ENCODE measurements around the gene SOD3.

Gene SOD3

GRCh38 chr4:24795666-24796381, 451 bp downstream of the SOD3 start:
- no peak overlapping the region for H3K27ac ChIP-seq

GRCh38 chr4:24796620-24797019, 1.2 kb downstream of the SOD3 start:
- no peaks in the 10 kb centered on the region for H3K27me3 ChIP-seq (ENCODE audit: insufficient read depth, low read depth, severe bottlenecking)

More at GRCh38 chr4:24795666-24796381, 451 bp downstream of the SOD3 start:
- H3K27me3 ChIP-seq (ENCODE audit: insufficient read depth, low read depth, severe bottlenecking) = no peaks in the 10 kb centered on the region
- DNase-seq = no peak
- no peak overlapping the region for H3K4me3 ChIP-seq (ENCODE audit: low read depth, low read length)
- TF ChIP-seq CTCF (IDR thresholded peaks at IDR 0.05; ENCODE audit: low read depth, low read length) = no peak
- no peaks in the 10 kb centered on the region for H3K36me3 ChIP-seq
- H3K9me3 ChIP-seq (ENCODE audit: severe bottlenecking) = no peaks in the 10 kb centered on the region

GRCh38 chr4:24798036-24798610, 2.8 kb downstream of the SOD3 start:
- Histone ChIP-seq H3K27ac (no peak overlapping the region), H3K36me3 (no peaks in the 10 kb centered on the region), H3K9me3 (ENCODE audit: severe bottlenecking) (no peaks in the 10 kb centered on the region), H3K4me3 (ENCODE audit: low read depth, low read length) (no peak overlapping the region), H3K27me3 (ENCODE audit: insufficient read depth, low read depth, severe bottlenecking) (no peaks in the 10 kb centered on the region)
- TF ChIP-seq CTCF (IDR thresholded peaks at IDR 0.05; ENCODE audit: low read depth, low read length) = no peak
- no peak for DNase-seq

More at GRCh38 chr4:24796620-24797019, 1.2 kb downstream of the SOD3 start:
- no peaks in the 10 kb centered on the region for H3K36me3 ChIP-seq
- no peaks in the 10 kb centered on the region for H3K9me3 ChIP-seq (ENCODE audit: severe bottlenecking)
- no peak overlapping the region for H3K27ac ChIP-seq
- H3K4me3 ChIP-seq (ENCODE audit: low read depth, low read length) = no peak overlapping the region
- TF ChIP-seq CTCF (IDR thresholded peaks at IDR 0.05; ENCODE audit: low read depth, low read length) = no peak
- no peak for DNase-seq

GRCh38 chr4:24799196-24799543, 3.8 kb downstream of the SOD3 start:
- H3K4me3 ChIP-seq (ENCODE audit: low read depth, low read length) = no peak overlapping the region
- H3K27me3 ChIP-seq (ENCODE audit: insufficient read depth, low read depth, severe bottlenecking) = no peaks in the 10 kb centered on the region
- TF ChIP-seq CTCF (IDR thresholded peaks at IDR 0.05; ENCODE audit: low read depth, low read length) = no peak
- no peaks in the 10 kb centered on the region for H3K9me3 ChIP-seq (ENCODE audit: severe bottlenecking)
- H3K27ac ChIP-seq = no peak overlapping the region
- H3K36me3 ChIP-seq = no peaks in the 10 kb centered on the region
- no peak for DNase-seq

- Histone ChIP-seq H3K4me3 (ENCODE audit: low read depth, low read length) (no peak overlapping the region), H3K9me3 (ENCODE audit: severe bottlenecking) (no peaks in the 10 kb centered on the region), H3K27ac (no peak overlapping the region), H3K27me3 (ENCODE audit: insufficient read depth, low read depth, severe bottlenecking) (no peaks in the 10 kb centered on the region), H3K36me3 (no peaks in the 10 kb centered on the region)
- TF ChIP-seq CTCF (IDR thresholded peaks at IDR 0.05; ENCODE audit: low read depth, low read length) = no peak
- DNase-seq = no peak
Measured at GRCh38 chr4:24799544-24800324, 4.4 kb downstream of the SOD3 start.
